ENCODE data around the gene RERE. TPM values are rescaled to one million over a fixed set of nuclear protein-coding genes. Genes with fewer than 3 reads are reported as not detected.

RERE gene
- total RNA-seq, 1 experiment from 2014 or later: 73.4 TPM

DNA sequence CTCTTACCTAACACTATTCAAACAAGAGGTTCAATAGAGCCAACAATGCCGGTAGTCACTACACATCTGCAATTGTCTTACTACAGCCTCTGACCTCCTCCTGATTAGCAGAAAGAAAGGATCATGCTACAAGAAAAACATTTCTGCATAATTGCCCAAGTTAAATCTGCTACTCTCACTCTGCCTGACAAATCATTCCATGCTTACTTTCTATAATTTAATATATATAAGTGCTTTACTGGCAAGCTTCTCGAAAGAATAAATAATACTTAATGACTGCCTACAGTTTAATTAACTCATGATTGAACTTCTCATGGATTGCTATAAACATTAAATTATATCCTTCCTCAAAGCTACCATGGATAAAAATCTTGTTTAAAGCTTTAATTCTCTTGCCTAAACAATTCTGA, 343.5 kb downstream of the RERE start:
- Histone ChIP-seq H4K20me1 (ENCODE audit: insufficient read depth) (no peaks in the 10 kb centered on the region; the same call in 1 of the 2 replicates), H3K4me3 (no peak overlapping the region), H3K36me3 (ENCODE audit: low read depth) (no peaks in the 10 kb centered on the region), H3K27ac (no peak overlapping the region), H2AFZ (no peak overlapping the region), H3K27me3 (ENCODE audit: insufficient read depth, low read depth) (no peaks in the 10 kb centered on the region), H3F3A (ENCODE audit: insufficient read depth, low read depth) (no peaks in the 10 kb centered on the region), H3K9me2 (ENCODE audit: insufficient read depth) (no peaks in the 10 kb centered on the region), H3K79me2 (ENCODE audit: low read depth) (no peaks in the 10 kb centered on the region), H3K4me2 (no peak overlapping the region), H3K4me1 (replicated peaks; ENCODE audit: insufficient read depth) (peaks cover 21% of the 10 kb centered on the region; the same call in 1 of the 2 replicates), H3K9me3 (ENCODE audit: insufficient read depth, low read depth) (no peaks in the 10 kb centered on the region)
- intact Hi-C loops (cut with micrococcal nuclease; ENCODE audit: unreplicated experiment): no loop called here
- ChIA-PET POLR2A (ENCODE audit: unreplicated experiment) (no interaction called here), CTCF (interaction anchor here (0.6 kb wide), 1 partner anchor 33 kb away, joined by 3 read pairs; no protein-coding TSS in a partner anchor)
- no TSS peak for BruUV-seq (replicated peaks)
- DNase-seq: no peak
- TF ChIP-seq EZH2 (IDR thresholded peaks at IDR 0.05; ENCODE audit: low read depth) (no peak), CTCF (conservative IDR thresholded peaks at IDR 0.05) (no peak)

- Histone ChIP-seq H3F3A (ENCODE audit: insufficient read depth, low read depth) (no peaks in the 10 kb centered on the region), H3K9me2 (ENCODE audit: insufficient read depth) (no peaks in the 10 kb centered on the region), H3K36me3 (ENCODE audit: low read depth) (no peaks in the 10 kb centered on the region), H3K79me2 (ENCODE audit: low read depth) (no peaks in the 10 kb centered on the region), H3K4me1 (replicated peaks; ENCODE audit: insufficient read depth) (peaks cover 21% of the 10 kb centered on the region; the same call in 1 of the 2 replicates), H3K4me3 (no peak overlapping the region), H3K4me2 (no peak overlapping the region), H3K9me3 (ENCODE audit: insufficient read depth, low read depth) (no peaks in the 10 kb centered on the region), H4K20me1 (ENCODE audit: insufficient read depth) (no peaks in the 10 kb centered on the region; the same call in 1 of the 2 replicates), H3K27ac (no peak overlapping the region), H2AFZ (no peak overlapping the region), H3K27me3 (ENCODE audit: insufficient read depth, low read depth) (no peaks in the 10 kb centered on the region)
- TF ChIP-seq EZH2 (IDR thresholded peaks at IDR 0.05; ENCODE audit: low read depth): no peak
- TF ChIP-seq CTCF (conservative IDR thresholded peaks at IDR 0.05): no peak
- ChIA-PET CTCF (interaction anchor here (0.6 kb wide), 1 partner anchor 32 kb away, joined by 3 read pairs; no protein-coding TSS in a partner anchor), POLR2A (ENCODE audit: unreplicated experiment) (no interaction called here)
- no TSS peak for BruUV-seq (replicated peaks)
- no peak for DNase-seq
- intact Hi-C loops (cut with micrococcal nuclease; ENCODE audit: unreplicated experiment): no loop called here
Observed at GRCh38 chr1:8473121-8473875, 344.1 kb downstream of the RERE start.

- no peaks in the 10 kb centered on the region; the same call in 1 of the 2 replicates for H4K20me1 ChIP-seq (ENCODE audit: insufficient read depth)
- H3K27me3 ChIP-seq (ENCODE audit: insufficient read depth, low read depth): no peaks in the 10 kb centered on the region
- H2AFZ ChIP-seq: no peak overlapping the region
- H3K9me3 ChIP-seq (ENCODE audit: insufficient read depth, low read depth): no peaks in the 10 kb centered on the region
- no peak for TF ChIP-seq CTCF (conservative IDR thresholded peaks at IDR 0.05)
- TF ChIP-seq EZH2 (IDR thresholded peaks at IDR 0.05; ENCODE audit: low read depth): no peak
- H3K4me2 ChIP-seq: no peak overlapping the region
- intact Hi-C loops (cut with micrococcal nuclease; ENCODE audit: unreplicated experiment): no loop called here
- BruUV-seq (replicated peaks): no TSS peak
- H3K4me1 ChIP-seq (replicated peaks; ENCODE audit: insufficient read depth): peaks cover 21% of the 10 kb centered on the region; the same call in 1 of the 2 replicates
- no peaks in the 10 kb centered on the region for H3K36me3 ChIP-seq (ENCODE audit: low read depth)
- H3K4me3 ChIP-seq: no peak overlapping the region
- POLR2A ChIA-PET (ENCODE audit: unreplicated experiment): interaction anchor here (0.7 kb wide), 1 partner anchor 60 kb away, joined by 7 read pairs; no protein-coding TSS in a partner anchor
- no peaks in the 10 kb centered on the region for H3F3A ChIP-seq (ENCODE audit: insufficient read depth, low read depth)
- CTCF ChIA-PET: no interaction called here
- no peaks in the 10 kb centered on the region for H3K79me2 ChIP-seq (ENCODE audit: low read depth)
- H3K9me2 ChIP-seq (ENCODE audit: insufficient read depth): no peaks in the 10 kb centered on the region
- 0 out of 2 replicates have a peak overlapping the region, but pooled peaks have one; percentile 1 for H3K27ac ChIP-seq
- DNase-seq: peak in 1 of 2 experiments; percentile 68
Observed at GRCh38 chr1:8472668-8473067, 344.8 kb downstream of the RERE start.

Measured in PC-9 (cell line).